Bronchial epithelial cell (primary cell): Measurements from ENCODE around the gene FHIP2A. TPM values are rescaled to one million over a fixed set of nuclear protein-coding genes. Genes with fewer than 3 reads are reported as not detected.

Experiments
- DNase-seq: peaks from one replicate; pipeline ENCODE4 v3.0.0-alpha.2; 2010; ENCODE audit warnings: low read depth
- FAIRE-seq: peaks from 2 replicates; lab custom pipeline; 2011; peaks lifted over from hg19 to GRCh38; lab: Jason Lieb, UNC
- H3K27me3 ChIP-seq: 2 replicates; pipeline ENCODE4 v1.5.1; 2011; ENCODE audit warnings: low read length; ENCODE audit not compliant: control insufficient read depth, insufficient read depth
- H3K36me3 ChIP-seq: 2 replicates; pipeline ENCODE4 v1.5.1; 2011; ENCODE audit warnings: low read length; ENCODE audit not compliant: control insufficient read depth, insufficient read depth
- H3K4me3 ChIP-seq: 2 replicates; pipeline ENCODE4 v1.5.1; 2011; ENCODE audit warnings: mild to moderate bottlenecking, low read depth, low read length, control low read depth
- CTCF ChIP-seq: IDR thresholded peaks from 2 replicates; pipeline ENCODE4 v1.5.1; 2011; ENCODE audit warnings: mild to moderate bottlenecking, moderate library complexity, low read length, control low read depth, inconsistent platforms; ENCODE audit not compliant: insufficient read depth, severe bottlenecking
- total RNA-seq: library from RNA; depleted of rRNA; stranded (reverse); fragments of >200 nt; gene quantifications from 2 replicates; pipeline ENCODE4 v1.2.1, GENCODE V29; 2014

The FHIP2A gene
- total RNA-seq, 1 donor from 2014 or later = 6.8 TPM

GRCh38 chr10:114795039-114795438 lies 26.5 kb upstream of the FHIP2A start:
- no peak for DNase-seq
- H3K27me3 ChIP-seq = no peaks in the 10 kb centered on the region
- no peak for TF ChIP-seq CTCF
- no peak overlapping the region for H3K4me3 ChIP-seq
- H3K36me3 ChIP-seq = no peaks in the 10 kb centered on the region
- no peak for FAIRE-seq

GRCh38 chr10:114800361-114800760 lies 21.2 kb upstream of the FHIP2A start:
- H3K4me3 ChIP-seq = no peak overlapping the region
- no peaks in the 10 kb centered on the region for H3K36me3 ChIP-seq
- DNase-seq (no peak), FAIRE-seq (no peak)
- no peaks in the 10 kb centered on the region for H3K27me3 ChIP-seq
- TF ChIP-seq CTCF = no peak

GRCh38 chr10:114801411-114801813 lies 20.2 kb upstream of the FHIP2A start:
- TF ChIP-seq CTCF = no peak
- no peaks in the 10 kb centered on the region for H3K36me3 ChIP-seq
- no peak overlapping the region for H3K4me3 ChIP-seq
- DNase-seq (no peak), FAIRE-seq (no peak)
- H3K27me3 ChIP-seq = no peaks in the 10 kb centered on the region

- no peak for TF ChIP-seq CTCF
- H3K27me3 ChIP-seq = no peaks in the 10 kb centered on the region
- no peak overlapping the region for H3K4me3 ChIP-seq
- H3K36me3 ChIP-seq = no peaks in the 10 kb centered on the region
- no peak for FAIRE-seq
- no peak for DNase-seq
Measured at GRCh38 chr10:114802177-114802576, 19.4 kb upstream of the FHIP2A start.

- DNase-seq = no peak
- FAIRE-seq = no peak
Measured at GRCh38 chr10:114806562-114807391, 14.8 kb upstream of the FHIP2A start.

More at GRCh38 chr10:114806562-114807391, 14.8 kb upstream of the FHIP2A start:
- H3K27me3 ChIP-seq = no peaks in the 10 kb centered on the region
- H3K4me3 ChIP-seq = no peak overlapping the region
- H3K36me3 ChIP-seq = no peaks in the 10 kb centered on the region
- no peak for TF ChIP-seq CTCF
